ENCODE measurements around the gene SLC16A4. TPM values are rescaled to one million over a fixed set of nuclear protein-coding genes. Genes with fewer than 3 reads are reported as not detected.

The SLC16A4 gene
- total and polyA plus RNA-seq, 10 of the 15 experiments (the other 5 are each of a cell fraction or from before 2014, with no cell fraction given), result 0.13 to 2.2 (median 0.26) TPM; not detected in 1

- FAIRE-seq, result no peak
- Histone ChIP-seq H4K20me1 (ENCODE audit: control insufficient read depth, insufficient read depth) (no peaks in the 10 kb centered on the region), H3K27ac (ENCODE audit: control insufficient read depth, insufficient read depth) (no peak overlapping the region), H3K4me1 (ENCODE audit: control insufficient read depth, insufficient read depth, low read length) (no peaks in the 10 kb centered on the region), H3K9ac (ENCODE audit: control insufficient read depth, insufficient read depth, low read length) (no peak overlapping the region), H3K4me3 (no peak overlapping the region), H2AFZ (ENCODE audit: control insufficient read depth, low read depth, low read length) (no peak overlapping the region), H3K79me2 (ENCODE audit: control insufficient read depth, insufficient read depth, low read length) (no peaks in the 10 kb centered on the region), H3K9me3 (replicated peaks; ENCODE audit: control insufficient read depth, insufficient read depth, low read length) (no peaks in the 10 kb centered on the region; the same call in 2 of the 3 replicates), H3K36me3 (ENCODE audit: control insufficient read depth in 2 of 2, insufficient read depth in 2 of 2, low read length in 1 of 2) (no peaks in the 10 kb centered on the region), H3K27me3 (replicated peaks in 1 of 2; ENCODE audit: control insufficient read depth in 2 of 2, insufficient read depth in 2 of 2, low read length in 1 of 2) (no peaks in the 10 kb centered on the region), H3K4me2 (ENCODE audit: control insufficient read depth, insufficient read depth) (no peak overlapping the region)
- CTCF ChIA-PET, result interaction anchor here (0.7 to 17.1 kb wide), 10 partner anchors 9 to 261 kb away, joined by 3 to 753 read pairs (median 6); partner anchors contain the start of gene KCNC4
- POLR2A ChIA-PET, result interaction anchor here (1.1 kb wide), 1 partner anchor 109 kb away, joined by 3 read pairs; no protein-coding TSS in a partner anchor
- in situ Hi-C loops (cut with MboI) (no loop called here), intact Hi-C loops (cut with micrococcal nuclease; ENCODE audit: unreplicated experiment) (no loop called here)
- SMC1A ChIA-PET (ENCODE audit: uncharacterized antibody, unreplicated experiment), result interaction anchor here (0.9 to 22.8 kb wide), 11 partner anchors 10 to 146 kb away, joined by 3 to 524 read pairs (median 4); partner anchors contain the start of gene KCNC4
- DNase-seq (ENCODE audit: low read depth, low spot score), result no peak
- TF ChIP-seq NFIC (IDR thresholded peaks at IDR 0.05; ENCODE audit: low read depth, low read length) (no peak), MEF2B (IDR thresholded peaks at IDR 0.05; ENCODE audit: partially characterized antibody, poor library complexity, severe bottlenecking) (no peak), ESRRA (IDR thresholded peaks at IDR 0.05; ENCODE audit: low read length) (no peak), YY1 (IDR thresholded peaks at IDR 0.05; ENCODE audit: low read depth, low read length) (no peak), USF2 (IDR thresholded peaks at IDR 0.05; ENCODE audit: borderline replicate concordance, low read depth, low read length) (no peak), HDGF (IDR thresholded peaks at IDR 0.05) (no peak), BACH1 (IDR thresholded peaks at IDR 0.05; ENCODE audit: borderline replicate concordance) (no peak), HCFC1 (IDR thresholded peaks at IDR 0.05; ENCODE audit: low read length) (no peak), RAD51 (IDR thresholded peaks at IDR 0.05) (no peak), HDAC6 (IDR thresholded peaks at IDR 0.05; ENCODE audit: unreplicated experiment) (no peak), GATAD2B (conservative IDR thresholded peaks at IDR 0.05; ENCODE audit: low read depth) (no peak), NR2F1 (conservative IDR thresholded peaks at IDR 0.05) (no peak), SMAD1 (IDR thresholded peaks at IDR 0.05; ENCODE audit: low read depth, partially characterized antibody) (no peak), FOXK2 (IDR thresholded peaks at IDR 0.05) (no peak), MXI1 (IDR thresholded peaks at IDR 0.05; ENCODE audit: low read depth, low read length) (no peak), STAT1 (conservative IDR thresholded peaks at IDR 0.05) (no peak), PAX8 (IDR thresholded peaks at IDR 0.05) (no peak), POLR2AphosphoS2 (IDR thresholded peaks at IDR 0.05; ENCODE audit: low read depth, low read length) (no peak), RAD21 (IDR thresholded peaks at IDR 0.05; ENCODE audit: insufficient read depth, low read depth, low read length) (no peak)
- TF ChIP-seq, protein P1, sequence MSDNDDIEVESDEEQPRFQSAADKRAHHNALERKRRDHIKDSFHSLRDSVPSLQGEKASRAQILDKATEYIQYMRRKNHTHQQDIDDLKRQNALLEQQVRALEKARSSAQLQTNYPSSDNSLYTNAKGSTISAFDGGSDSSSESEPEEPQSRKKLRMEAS (IDR thresholded peaks at IDR 0.05; ENCODE audit: low read depth, low read length), result no peak
- RAD21 ChIA-PET (ENCODE audit: unreplicated experiment), result interaction anchor here (1.2 to 13.1 kb wide), 6 partner anchors 20 to 178 kb away, joined by 3 to 319 read pairs (median 11); partner anchors contain the start of genes KCNC4 and RBM15
- WGBS (ENCODE audit: insufficient coverage, insufficient replicate concordance, low lambda C conversion rate, missing lambda C conversion rate), result 24% methylated on average over 4 of the region's 4 CpGs
- ATAC-seq, result no peak
- BruUV-seq (replicated peaks), result no TSS peak
Observed at GRCh38 chr1:110318046-110318445, 72.8 kb downstream of the SLC16A4 start.
